Right atrium auricular region (tissue), 2 donors: ENCODE data around the gene GMIP. TPM values are rescaled to one million over a fixed set of nuclear protein-coding genes. Genes with fewer than 3 reads are reported as not detected.
"Not testable (repeated sequence)": the region's sequence is repeated elsewhere in the genome, so short reads cannot be mapped to it uniquely, and the experiment has no call there.

ENCODE experiments used
- DNase-seq: peaks from one replicate; pipeline ENCODE4 v3.0.0-alpha.2; 2019; ENCODE audit warnings: low spot score
- H3K27ac ChIP-seq, 2 donors: fragments of 200-600 bp; sonication (generic); 1 replicate in 1 of 2; 2 replicates in 1 of 2; pipeline ENCODE4 v1.5.1; 2016 to 2019
- H3K27me3 ChIP-seq, 2 donors: fragments of 200-600 bp; sonication (generic); one replicate each; pipeline versions ENCODE4 v1.5.1 to v1.6.0; 2017 to 2019
- H3K36me3 ChIP-seq: fragments of 200-600 bp; sonication (generic); one replicate; pipeline ENCODE4 v1.5.1; 2016
- H3K4me1 ChIP-seq, 2 donors: fragments of 200-600 bp; sonication (generic); one replicate each; pipeline versions ENCODE4 v1.5.1 to v1.6.0; 2017 to 2019
- H3K4me3 ChIP-seq, 2 donors: fragments of 200-600 bp; sonication (generic); 1 replicate in 1 of 2; 2 replicates in 1 of 2; pipeline ENCODE4 v1.5.1; 2017 to 2019; ENCODE audit warnings: mild to moderate bottlenecking in 1 of 2, moderate library complexity in 1 of 2
- H3K9me3 ChIP-seq, 2 donors: fragments of 200-600 bp; sonication (generic); one replicate each; pipeline ENCODE4 v1.5.1; 2019
- CTCF ChIP-seq, 2 donors: fragments of 200-600 bp; sonication (generic); IDR thresholded peaks; one replicate each; pipeline ENCODE4 v1.5.1; 2019; ENCODE audit warnings: antibody characterized with exemption in 2 of 2
- total RNA-seq, 2 donors: library from RNA; depleted of rRNA; stranded (reverse); fragments of >200 nt; gene quantifications; one replicate each; pipeline ENCODE4 v1.1.0, GENCODE V29; 2016

Gene GMIP, protein sequence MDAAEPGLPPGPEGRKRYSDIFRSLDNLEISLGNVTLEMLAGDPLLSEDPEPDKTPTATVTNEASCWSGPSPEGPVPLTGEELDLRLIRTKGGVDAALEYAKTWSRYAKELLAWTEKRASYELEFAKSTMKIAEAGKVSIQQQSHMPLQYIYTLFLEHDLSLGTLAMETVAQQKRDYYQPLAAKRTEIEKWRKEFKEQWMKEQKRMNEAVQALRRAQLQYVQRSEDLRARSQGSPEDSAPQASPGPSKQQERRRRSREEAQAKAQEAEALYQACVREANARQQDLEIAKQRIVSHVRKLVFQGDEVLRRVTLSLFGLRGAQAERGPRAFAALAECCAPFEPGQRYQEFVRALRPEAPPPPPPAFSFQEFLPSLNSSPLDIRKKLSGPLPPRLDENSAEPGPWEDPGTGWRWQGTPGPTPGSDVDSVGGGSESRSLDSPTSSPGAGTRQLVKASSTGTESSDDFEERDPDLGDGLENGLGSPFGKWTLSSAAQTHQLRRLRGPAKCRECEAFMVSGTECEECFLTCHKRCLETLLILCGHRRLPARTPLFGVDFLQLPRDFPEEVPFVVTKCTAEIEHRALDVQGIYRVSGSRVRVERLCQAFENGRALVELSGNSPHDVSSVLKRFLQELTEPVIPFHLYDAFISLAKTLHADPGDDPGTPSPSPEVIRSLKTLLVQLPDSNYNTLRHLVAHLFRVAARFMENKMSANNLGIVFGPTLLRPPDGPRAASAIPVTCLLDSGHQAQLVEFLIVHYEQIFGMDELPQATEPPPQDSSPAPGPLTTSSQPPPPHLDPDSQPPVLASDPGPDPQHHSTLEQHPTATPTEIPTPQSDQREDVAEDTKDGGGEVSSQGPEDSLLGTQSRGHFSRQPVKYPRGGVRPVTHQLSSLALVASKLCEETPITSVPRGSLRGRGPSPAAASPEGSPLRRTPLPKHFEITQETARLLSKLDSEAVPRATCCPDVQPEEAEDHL
- 1 to 10 TPM; 2.3 to 4.9 TPM for total RNA-seq

GRCh38 chr19:19643158-19644053 lies at the start of gene GMIP:
TSS of gene GMIP (minus strand) at chr19:19643657. CDS start at chr19:19643529, 128 bp downstream.
- Histone ChIP-seq H3K36me3 (peaks cover 38% of the 10 kb centered on the region), H3K27ac (peak within 1 kb of the TSS; percentile 6 to 75), H3K27me3 (no peaks in the 10 kb centered on the region), H3K9me3 (no peaks in the 10 kb centered on the region), H3K4me1 (peaks cover 0 to 10% of the 10 kb centered on the region in 2 donors), H3K4me3 (peak within 1 kb of the TSS; percentile 50 to 76)
- peak; percentile 88 to 94 for TF ChIP-seq CTCF (IDR thresholded peaks at IDR 0.05)
- DNase-seq, result no peak

DNA sequence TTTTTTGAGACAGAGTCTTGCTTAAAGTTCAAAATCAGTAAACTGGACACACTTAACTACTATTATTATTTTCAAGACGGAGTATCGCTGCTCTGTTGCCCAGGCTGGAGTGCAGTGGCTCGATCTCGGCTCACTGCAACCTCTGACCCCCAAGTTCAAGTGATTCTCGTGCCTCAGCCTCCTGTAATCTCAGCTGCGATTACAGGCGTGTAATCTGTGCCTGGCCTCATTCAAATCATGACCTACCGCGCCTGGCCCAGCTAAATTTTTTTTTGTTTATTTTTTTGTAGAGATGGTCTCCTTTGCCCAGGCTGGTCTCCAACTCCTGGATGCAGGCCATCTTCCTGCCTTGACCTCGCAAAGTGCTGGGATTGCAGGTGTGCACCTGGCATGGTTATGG lies 48.2 kb upstream of the GMIP start:
- H3K4me3 ChIP-seq, result no peak overlapping the region
- H3K27me3 ChIP-seq, result no peaks in the 10 kb centered on the region
- H3K4me1 ChIP-seq, result no peaks in the 10 kb centered on the region
- no peak overlapping the region for H3K27ac ChIP-seq
- no peak for DNase-seq
- no peaks in the 10 kb centered on the region for H3K9me3 ChIP-seq
- no peaks in the 10 kb centered on the region for H3K36me3 ChIP-seq
- no peak for TF ChIP-seq CTCF (IDR thresholded peaks at IDR 0.05)

DNA sequence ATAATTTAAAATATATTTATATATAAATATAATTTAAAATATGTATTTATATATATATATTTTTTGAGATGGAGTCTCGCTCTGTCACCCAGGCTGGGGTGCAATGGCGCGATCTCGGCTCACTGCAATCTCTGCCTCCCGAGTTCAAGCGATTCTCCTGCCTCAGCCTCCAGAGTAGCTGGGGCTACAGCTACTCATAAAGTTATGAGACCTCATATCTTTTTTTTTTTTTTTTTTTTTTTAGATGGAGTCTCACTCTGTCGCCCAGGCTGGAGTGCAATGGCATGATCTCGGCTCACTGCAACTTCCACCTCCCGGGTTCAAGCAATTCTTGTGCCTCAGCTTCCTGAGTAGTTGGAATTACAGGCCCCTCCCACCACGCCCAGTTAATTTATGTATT lies 45.6 kb upstream of the GMIP start:
- DNase-seq, H3K4me1 ChIP-seq, H3K4me3 ChIP-seq, H3K27me3 ChIP-seq, H3K27ac ChIP-seq, H3K36me3 ChIP-seq: not testable (repeated sequence)
- H3K9me3 ChIP-seq, result peaks cover 0 to 12% of the 10 kb centered on the region in 2 donors

GRCh38 chr19:19687090-19687489 lies 43.6 kb upstream of the GMIP start:
- TF ChIP-seq CTCF (IDR thresholded peaks at IDR 0.05), result no peak
- Histone ChIP-seq H3K36me3 (no peaks in the 10 kb centered on the region), H3K4me3 (no peak overlapping the region), H3K27ac (no peak overlapping the region), H3K4me1 (no peaks in the 10 kb centered on the region), H3K9me3 (peaks cover 0 to 12% of the 10 kb centered on the region in 2 donors), H3K27me3 (no peaks in the 10 kb centered on the region)
- no peak for DNase-seq

GRCh38 chr19:19686580-19686979 lies 43.1 kb upstream of the GMIP start:
- DNase-seq, result no peak
- no peak for TF ChIP-seq CTCF (IDR thresholded peaks at IDR 0.05)
- Histone ChIP-seq H3K4me3 (no peak overlapping the region), H3K27me3 (no peaks in the 10 kb centered on the region), H3K36me3 (no peaks in the 10 kb centered on the region), H3K9me3 (peaks cover 0 to 12% of the 10 kb centered on the region in 2 donors), H3K27ac (no peak overlapping the region), H3K4me1 (no peaks in the 10 kb centered on the region)

- not testable (repeated sequence) for DNase-seq, H3K27me3 ChIP-seq, H3K36me3 ChIP-seq, H3K4me1 ChIP-seq, H3K27ac ChIP-seq, H3K4me3 ChIP-seq
- peaks cover 0 to 12% of the 10 kb centered on the region in 2 donors for H3K9me3 ChIP-seq
Observed at GRCh38 chr19:19686119-19686518, 42.7 kb upstream of the GMIP start.
